Nephron (organoid): ENCODE results near the gene GTF3C2.
"Not testable (repeated sequence)": the region's sequence is repeated elsewhere in the genome, so short reads cannot be mapped to it uniquely, and the experiment has no call there.

Experiments used
- H3K27ac Mint-ChIP-seq, 3 experiments: 2 replicates each; pipeline ENCODE4 v1.8.0; 2020; ENCODE audit warnings: mixed read lengths in 3 of 3, mild to moderate bottlenecking in 2 of 3, moderate library complexity in 1 of 3
- H3K27me3 Mint-ChIP-seq: 2 replicates; pipeline ENCODE4 v1.8.0; 2021; ENCODE audit warnings: low read depth, mild to moderate bottlenecking, moderate library complexity, mixed read lengths
- H3K36me3 Mint-ChIP-seq: 2 replicates; pipeline ENCODE4 v1.8.0; 2020; ENCODE audit warnings: low read depth, mixed read lengths
- H3K4me1 Mint-ChIP-seq: 2 replicates; pipeline ENCODE4 v1.8.0; 2020; ENCODE audit warnings: mixed read lengths
- H3K4me3 Mint-ChIP-seq, 3 experiments: 2 replicates each; pipeline ENCODE4 v1.8.0; 2020; ENCODE audit warnings: mild to moderate bottlenecking in 3 of 3, mixed read lengths in 3 of 3, moderate library complexity in 2 of 3
- H3K9me3 Mint-ChIP-seq: 2 replicates; pipeline ENCODE4 v1.8.0; 2020; ENCODE audit warnings: mixed read lengths
- CTCF ChIP-seq, 3 experiments: fragments of 200-600 bp; sonication (generic); IDR thresholded peaks; one replicate each; pipeline ENCODE4 v1.5.0; 2021; ENCODE audit warnings: antibody characterized with exemption in 3 of 3; ENCODE audit not compliant: unreplicated experiment in 3 of 3

Gene GTF3C2

GRCh38 chr2:27353762-27354596 is 2.6 kb downstream of the GTF3C2 start:
- peaks cover 19% of the 10 kb centered on the region for H3K36me3 Mint-ChIP-seq
- peaks cover 3% of the 10 kb centered on the region for H3K9me3 Mint-ChIP-seq
- H3K27ac Mint-ChIP-seq: peak overlapping the region in 2 of 3 experiments; percentile 15 to 67
- H3K4me3 Mint-ChIP-seq: peak overlapping the region; percentile 77 to 81 (median 78)
- peaks cover 30% of the 10 kb centered on the region for H3K4me1 Mint-ChIP-seq
- no peaks in the 10 kb centered on the region for H3K27me3 Mint-ChIP-seq
- no peak for TF ChIP-seq CTCF (IDR thresholded peaks at IDR 0.05; ENCODE audit: unreplicated experiment in 3 of 3)

GRCh38 chr2:27353386-27353761 is 3.2 kb downstream of the GTF3C2 start:
- peaks cover 15% of the 10 kb centered on the region for H3K36me3 Mint-ChIP-seq
- peak overlapping the region in 1 of 3 experiments; percentile 67 for H3K27ac Mint-ChIP-seq
- H3K4me3 Mint-ChIP-seq, H3K27me3 Mint-ChIP-seq, H3K9me3 Mint-ChIP-seq: not testable (repeated sequence)
- H3K4me1 Mint-ChIP-seq: peaks cover 25% of the 10 kb centered on the region

GRCh38 chr2:27351802-27352598 is 4.6 kb downstream of the GTF3C2 start:
- no peaks in the 10 kb centered on the region for H3K9me3 Mint-ChIP-seq
- peak overlapping the region in 1 of 3 experiments; percentile 8 for H3K27ac Mint-ChIP-seq
- H3K36me3 Mint-ChIP-seq: peaks cover 13% of the 10 kb centered on the region
- H3K4me1 Mint-ChIP-seq: peaks cover 17% of the 10 kb centered on the region
- TF ChIP-seq CTCF (IDR thresholded peaks at IDR 0.05; ENCODE audit: unreplicated experiment in 3 of 3): no peak
- H3K4me3 Mint-ChIP-seq: no peak overlapping the region
- no peaks in the 10 kb centered on the region for H3K27me3 Mint-ChIP-seq

DNA sequence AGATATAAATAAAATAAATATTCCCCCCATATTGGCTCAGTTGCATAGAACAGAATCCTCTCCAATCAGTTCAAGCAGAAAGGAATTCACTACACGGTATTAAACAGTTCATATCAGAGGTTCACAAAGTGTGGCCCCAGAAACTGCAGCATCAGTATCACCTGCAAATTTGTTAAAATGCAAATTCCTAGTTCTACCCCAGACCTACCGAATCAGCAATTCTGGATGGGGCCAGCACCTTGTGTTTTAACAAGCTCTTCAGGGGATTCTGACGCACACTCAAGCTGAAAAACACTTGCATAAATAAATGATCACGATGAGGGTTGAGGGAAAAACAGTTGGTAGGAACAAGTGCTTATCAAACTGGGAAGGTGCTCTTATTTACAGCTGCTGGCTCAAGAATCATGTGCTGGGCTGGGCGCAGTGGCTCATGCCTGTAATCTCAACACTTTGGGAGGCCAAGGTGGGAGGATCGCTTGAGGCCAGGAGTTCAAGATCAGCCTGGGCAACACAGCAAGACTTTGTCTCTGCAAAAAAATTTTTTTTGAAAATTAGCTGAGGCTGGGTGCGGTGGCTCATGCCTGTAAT is 6.4 kb downstream of the GTF3C2 start:
- no peaks in the 10 kb centered on the region for H3K9me3 Mint-ChIP-seq
- no peaks in the 10 kb centered on the region for H3K27me3 Mint-ChIP-seq
- no peak overlapping the region for H3K4me3 Mint-ChIP-seq
- peaks cover 7% of the 10 kb centered on the region for H3K4me1 Mint-ChIP-seq
- TF ChIP-seq CTCF (IDR thresholded peaks at IDR 0.05; ENCODE audit: unreplicated experiment in 3 of 3): no peak
- H3K27ac Mint-ChIP-seq: no peak overlapping the region
- H3K36me3 Mint-ChIP-seq: peaks cover 13% of the 10 kb centered on the region

DNA sequence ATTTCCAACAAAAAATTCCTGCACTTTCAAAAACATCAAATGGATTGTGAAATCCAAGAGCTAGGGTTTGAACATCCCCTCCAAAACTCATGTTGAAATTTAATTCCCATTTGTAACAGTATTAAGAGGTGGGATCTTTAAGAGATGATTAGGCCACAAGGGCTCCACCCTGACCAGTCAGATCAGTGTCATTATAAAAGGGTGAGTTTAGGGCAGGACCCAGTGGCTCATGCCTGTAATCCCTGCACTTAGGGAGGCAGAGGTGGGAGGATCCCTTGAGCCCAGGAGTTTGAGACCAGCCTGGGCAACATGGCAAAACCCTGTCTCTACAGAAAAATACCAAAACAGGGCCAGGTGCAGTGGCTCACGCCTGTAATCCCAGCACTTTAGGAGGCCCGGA is 8.9 kb downstream of the GTF3C2 start:
- H3K4me1 Mint-ChIP-seq: no peaks in the 10 kb centered on the region
- no peaks in the 10 kb centered on the region for H3K9me3 Mint-ChIP-seq
- H3K4me3 Mint-ChIP-seq: no peak overlapping the region
- TF ChIP-seq CTCF (IDR thresholded peaks at IDR 0.05; ENCODE audit: unreplicated experiment in 3 of 3): no peak
- no peak overlapping the region for H3K27ac Mint-ChIP-seq
- H3K27me3 Mint-ChIP-seq: no peaks in the 10 kb centered on the region
- H3K36me3 Mint-ChIP-seq: peaks cover 29% of the 10 kb centered on the region

DNA sequence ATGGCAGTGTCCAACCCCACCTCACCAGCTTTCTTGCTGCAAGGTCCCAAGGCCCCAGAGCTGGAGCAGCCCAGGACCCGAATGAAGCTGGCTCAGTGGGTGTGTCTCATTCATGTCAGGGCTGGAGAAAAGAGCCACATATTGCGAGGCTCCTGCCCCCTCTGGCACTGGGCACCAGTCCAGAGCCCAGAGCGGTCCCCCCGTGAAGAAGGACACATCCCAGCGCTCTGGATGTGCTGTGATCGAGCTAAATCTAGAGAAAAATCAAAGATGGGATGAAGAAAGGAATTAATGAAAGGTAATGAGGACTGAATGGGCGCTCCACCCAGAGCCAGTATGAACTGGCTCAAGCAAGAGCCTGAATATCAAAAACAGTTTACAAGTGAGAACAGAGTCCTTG is 20.4 kb downstream of the GTF3C2 start:
- Mint-ChIP-seq H3K27me3 (no peaks in the 10 kb centered on the region), H3K27ac (no peak overlapping the region), H3K4me1 (no peaks in the 10 kb centered on the region), H3K4me3 (no peak overlapping the region), H3K9me3 (no peaks in the 10 kb centered on the region), H3K36me3 (peaks cover 57% of the 10 kb centered on the region)
- no peak for TF ChIP-seq CTCF (IDR thresholded peaks at IDR 0.05; ENCODE audit: unreplicated experiment in 3 of 3)
